Activated CD4-positive, alpha-beta T cell treated with anti-CD3 and anti-CD28 coated beads, Interleukin-2, amount 50 U/mL, for 1 hour (primary cell): Measurements from ENCODE around the gene NBAS.
"Not testable (repeated sequence)": the region's sequence is repeated elsewhere in the genome, so short reads cannot be mapped to it uniquely, and the experiment has no call there.

ENCODE experiments used
- DNase-seq: peaks from one replicate; pipeline ENCODE4 v3.0.0-alpha.2; 2020

NBAS gene

DNA sequence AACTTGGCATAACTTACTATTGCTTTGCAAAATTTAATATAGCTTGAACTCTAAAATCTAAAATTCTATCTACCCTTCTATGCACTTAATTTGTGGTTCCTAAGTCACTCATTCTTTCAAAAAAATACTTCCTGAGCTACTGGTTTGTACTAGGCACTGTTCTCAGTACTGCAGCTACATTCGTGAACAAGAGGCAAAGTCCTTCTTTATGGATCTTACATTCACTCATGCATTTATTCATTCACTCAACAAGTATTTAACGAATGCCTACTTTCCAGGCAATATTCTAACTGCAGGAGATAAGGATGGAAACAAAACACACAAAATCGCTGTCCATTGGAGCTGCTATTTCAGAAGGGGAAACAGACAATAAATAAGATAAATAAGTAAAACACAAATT is 104.8 kb downstream of the NBAS start:
- DNase-seq: no peak

- no peak for DNase-seq
Observed at GRCh38 chr2:15450808-15451207, 110.3 kb downstream of the NBAS start.

GRCh38 chr2:15449556-15450236 is 111.4 kb downstream of the NBAS start:
- no peak for DNase-seq

- no peak for DNase-seq
Observed at GRCh38 chr2:15448250-15448839, 112.8 kb downstream of the NBAS start.

DNA sequence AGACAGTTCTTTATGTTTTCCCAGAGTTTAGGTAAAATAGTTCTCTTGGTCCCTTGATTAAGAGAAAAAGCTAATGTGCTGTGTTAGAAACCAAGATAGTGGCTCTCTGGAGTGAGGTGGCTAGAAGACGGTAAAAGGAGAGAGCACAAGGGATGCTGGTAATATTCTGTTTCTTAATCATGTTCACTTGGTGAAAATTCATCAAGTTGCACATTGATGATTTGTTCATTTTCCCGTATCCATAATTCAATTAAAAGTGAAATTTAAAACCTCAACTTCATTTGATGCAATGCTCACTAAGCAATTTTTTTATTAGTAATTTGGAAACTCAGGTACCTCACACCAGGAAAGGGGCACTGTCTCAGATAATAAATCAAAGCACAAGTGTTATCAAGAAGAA is 113.8 kb downstream of the NBAS start:
- no peak for DNase-seq

- DNase-seq: no peak
Observed at GRCh38 chr2:15446961-15447360, 114.2 kb downstream of the NBAS start.

GRCh38 chr2:15445891-15446562 is 115.1 kb downstream of the NBAS start:
- no peak for DNase-seq

GRCh38 chr2:15439768-15440524 is 121.2 kb downstream of the NBAS start:
- DNase-seq: not testable (repeated sequence)

DNA sequence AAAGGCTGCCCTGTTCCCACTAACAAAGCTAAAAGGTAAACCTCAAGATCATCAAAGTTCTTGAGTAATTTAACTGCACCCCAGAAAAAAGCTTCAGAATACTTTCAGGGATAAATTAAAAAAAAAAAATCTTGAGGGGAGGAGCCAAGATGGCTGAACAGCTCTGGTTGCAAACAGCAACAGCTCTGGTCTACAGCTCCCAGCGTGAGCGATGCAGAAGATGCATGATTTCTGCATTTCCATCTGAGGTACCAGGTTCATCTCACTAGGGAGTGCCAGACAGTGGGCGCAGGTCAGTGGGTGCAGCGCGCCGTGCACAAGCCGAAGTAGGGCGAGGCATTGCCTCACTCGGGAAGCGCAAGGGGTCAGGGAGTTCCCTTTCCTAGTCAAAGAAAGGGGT is 121.8 kb downstream of the NBAS start:
- not testable (repeated sequence) for DNase-seq

DNA sequence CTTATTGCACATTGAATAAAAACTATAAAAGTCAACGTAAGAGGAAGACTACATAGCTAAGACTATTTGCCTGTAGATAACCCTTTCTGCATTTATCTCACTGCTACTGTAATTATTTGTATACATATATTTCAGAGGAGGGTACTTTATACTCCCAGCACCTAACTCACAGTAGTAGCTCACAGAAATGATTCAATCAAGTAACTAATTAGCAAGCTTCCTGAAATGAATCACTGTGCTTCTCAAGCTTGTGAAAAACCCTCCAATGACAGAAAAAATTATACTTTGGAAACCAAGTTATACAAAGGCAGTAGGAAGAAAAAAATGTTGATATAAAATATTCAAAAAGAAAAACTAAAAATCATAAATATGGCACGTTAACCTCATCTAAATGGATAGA is 124.9 kb downstream of the NBAS start:
- no peak for DNase-seq

DNA sequence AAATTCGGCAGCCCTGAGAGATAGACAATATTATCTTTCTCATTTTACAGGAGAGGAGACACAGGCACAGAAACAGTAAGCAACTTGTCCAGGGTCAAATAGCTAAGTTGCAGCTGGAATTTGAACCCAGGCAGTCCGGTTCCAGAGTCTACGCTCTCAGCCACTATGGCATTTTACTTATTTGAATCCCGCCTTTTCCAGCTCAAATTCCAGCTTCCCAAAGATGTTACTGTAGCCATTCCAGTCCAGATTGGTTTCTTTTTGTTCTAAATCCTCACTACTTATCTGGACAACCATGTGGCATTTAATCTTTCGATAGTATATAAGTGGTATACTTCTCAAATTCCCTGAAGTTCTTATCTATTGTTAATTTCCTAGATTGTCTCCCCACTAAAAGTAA is 125.7 kb downstream of the NBAS start:
- DNase-seq: no peak

DNA sequence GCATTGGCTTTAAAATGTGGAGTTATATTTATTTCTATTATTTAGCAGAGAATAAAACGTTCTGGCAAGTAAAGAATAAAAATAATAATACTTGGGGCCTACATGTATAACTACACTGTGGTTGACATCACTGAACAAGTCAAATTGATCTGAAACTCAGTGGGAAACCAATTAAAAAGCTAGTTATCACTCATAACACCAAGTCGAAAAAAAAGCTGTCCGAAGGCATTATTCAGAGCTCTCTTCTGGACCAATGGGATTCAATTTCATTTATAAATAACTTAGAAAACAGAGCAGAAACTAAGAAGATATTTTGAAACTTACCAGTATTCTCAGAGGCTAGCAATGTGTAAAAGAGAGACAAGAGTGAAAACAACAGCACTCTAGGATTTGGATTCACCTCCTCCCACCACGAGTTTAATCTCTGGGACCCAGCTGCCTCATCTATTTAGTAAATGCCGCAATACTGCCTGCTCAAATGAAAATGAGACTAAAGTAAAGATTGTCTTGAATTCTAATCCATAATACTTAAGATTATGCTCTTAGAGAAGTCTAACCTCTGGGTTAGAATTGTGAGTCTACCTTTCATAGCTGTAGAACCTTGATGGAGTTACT is 128.4 kb downstream of the NBAS start:
- DNase-seq: no peak

DNA sequence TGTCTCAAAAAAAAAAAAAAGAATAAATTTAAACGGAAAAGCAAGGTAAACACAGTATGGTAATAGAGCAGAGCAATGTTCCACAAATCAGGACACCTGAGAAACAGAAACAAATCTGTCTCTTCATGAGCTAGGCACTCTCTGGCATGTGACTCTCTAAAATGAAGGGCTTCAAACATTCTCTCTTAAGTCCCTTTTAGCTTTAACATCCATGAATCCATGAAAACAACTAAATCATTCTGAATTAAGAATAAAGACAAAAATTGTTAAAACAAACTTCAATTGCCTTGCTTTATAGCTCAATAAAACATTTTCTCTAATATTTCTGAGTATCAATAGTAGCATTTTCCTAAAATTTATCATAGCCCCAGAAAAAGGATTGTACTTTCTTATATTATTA is 132.1 kb downstream of the NBAS start:
- no peak for DNase-seq

GRCh38 chr2:15427987-15428386 is 133.1 kb downstream of the NBAS start:
- no peak for DNase-seq

DNA sequence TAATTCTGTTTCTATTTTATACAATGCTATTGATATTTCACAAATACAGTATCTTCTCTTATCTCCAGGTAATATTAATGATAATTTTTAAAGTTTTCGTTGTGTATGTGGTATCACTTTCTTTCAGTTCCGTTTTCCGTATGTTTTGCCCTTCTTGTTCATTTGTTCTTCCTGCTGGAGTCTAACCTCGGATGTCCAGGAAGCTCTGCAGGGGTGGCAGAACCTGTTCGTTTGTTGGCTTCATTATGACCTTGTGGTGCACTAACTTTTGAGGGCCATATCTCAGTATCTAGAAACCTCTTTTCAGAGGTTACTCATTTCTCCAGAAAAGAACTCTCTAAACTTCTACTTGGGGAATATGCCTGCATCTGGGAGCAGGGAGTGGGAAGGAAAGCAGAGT is 134.5 kb downstream of the NBAS start:
- no peak for DNase-seq

DNA sequence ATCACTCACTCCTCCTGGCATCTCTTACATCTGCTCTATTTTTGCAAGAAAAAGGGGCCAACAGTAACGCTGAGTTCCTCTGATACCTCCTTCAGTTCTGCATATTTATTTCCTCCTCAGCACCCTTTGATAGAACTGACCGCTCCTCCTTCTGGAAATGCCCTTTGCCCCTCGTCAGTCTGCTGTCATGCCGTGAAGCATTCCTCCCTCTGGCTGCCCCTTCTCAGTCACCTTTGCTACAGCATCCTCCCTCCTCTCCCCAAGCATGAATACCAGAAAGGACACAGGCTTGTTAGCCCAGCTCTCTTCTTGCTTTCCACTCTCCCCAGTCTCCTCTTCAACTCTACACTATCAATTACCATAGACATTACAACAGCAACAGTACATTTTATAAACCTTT is 135.4 kb downstream of the NBAS start:
- DNase-seq: no peak

- DNase-seq: no peak
Observed at GRCh38 chr2:15421753-15422152, 139.4 kb downstream of the NBAS start.

GRCh38 chr2:15415748-15416147 is 145.4 kb downstream of the NBAS start:
- DNase-seq: no peak

GRCh38 chr2:15412779-15413178 is 148.4 kb downstream of the NBAS start:
- no peak for DNase-seq

DNA sequence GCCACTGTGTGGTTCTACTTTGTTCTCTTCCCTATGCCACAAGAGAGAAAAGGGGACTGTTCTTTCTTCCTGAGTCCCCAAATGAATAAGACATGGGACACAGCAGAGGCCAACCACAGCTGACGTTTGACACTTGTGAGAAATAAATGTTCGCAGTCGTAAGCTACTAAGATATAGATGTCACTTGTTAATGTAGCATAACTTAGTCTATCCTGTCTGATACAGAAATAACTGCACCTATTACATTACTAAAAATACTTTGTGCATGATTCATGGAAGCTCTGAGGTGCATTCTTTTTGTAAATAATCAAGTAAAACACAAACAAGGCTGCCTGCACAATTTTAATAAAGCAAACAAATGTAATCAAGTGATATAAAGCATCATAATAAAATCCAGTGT is 148.8 kb downstream of the NBAS start:
- DNase-seq: no peak

GRCh38 chr2:15410884-15411283 is 150.2 kb downstream of the NBAS start:
- no peak for DNase-seq

- DNase-seq: no peak
Observed at GRCh38 chr2:15408759-15409158, 152.4 kb downstream of the NBAS start.

- DNase-seq: no peak
Observed at GRCh38 chr2:15407666-15408065, 153.5 kb downstream of the NBAS start.
